ENCODE data around the gene PRKAR2A. TPM values are rescaled to one million over a fixed set of nuclear protein-coding genes. Genes with fewer than 3 reads are reported as not detected.
A peak's percentile ranks its signal among the peaks of the same experiment; 100 is the strongest.

Gene PRKAR2A
- polyA plus RNA-seq, 3 donors: 7.5 to 13.0 (median 12.3) TPM

DNA sequence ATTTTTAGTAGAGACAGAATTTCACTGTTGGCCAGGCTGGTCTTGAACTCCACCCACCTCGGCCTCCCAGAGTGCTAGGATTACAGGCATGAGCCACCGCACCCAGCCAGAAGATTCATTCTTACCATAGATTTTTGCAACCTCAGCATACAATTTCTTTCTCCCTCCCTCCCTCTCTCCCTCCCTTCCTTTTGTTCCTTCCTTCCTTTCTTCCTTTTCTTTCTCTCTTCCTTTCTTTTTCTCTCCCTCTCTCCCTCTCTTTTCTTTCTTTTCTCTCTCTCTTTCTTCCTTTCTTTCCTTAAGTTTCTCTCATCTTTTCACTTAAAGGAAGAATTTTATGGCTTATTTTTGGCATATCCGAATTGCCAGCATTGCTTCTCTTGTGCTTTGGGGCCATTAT lies 58.0 kb downstream of the PRKAR2A start:
- Mint-ChIP-seq H3K27me3 (ENCODE audit: low read depth in 3 of 3) (no peaks in the 10 kb centered on the region), H3K4me3 (no peak overlapping the region), H3K36me3 (peaks cover 31 to 57% of the 10 kb centered on the region in 2 donors), H3K27ac (no peak overlapping the region), H3K4me1 (no peaks in the 10 kb centered on the region), H3K9me3 (peaks cover 0 to 1% (median 0%) of the 10 kb centered on the region in 7 donors)
- no peak overlapping the region for H2AFZ ChIP-seq (ENCODE audit: insufficient read depth, low read depth, low read length, poor library complexity, severe bottlenecking)
- no peaks in the 10 kb centered on the region for H3K27me3 ChIP-seq (ENCODE audit: control insufficient read depth in 2 of 2, insufficient read depth in 2 of 2, low read length in 2 of 2)
- no peak overlapping the region for H3K9ac ChIP-seq (ENCODE audit: insufficient read depth, low read length, poor library complexity, severe bottlenecking)
- no peaks in the 10 kb centered on the region for H4K20me1 ChIP-seq (ENCODE audit: insufficient read depth, low read length)
- peaks cover 8 to 42% of the 10 kb centered on the region in 2 donors for H3K36me3 ChIP-seq (replicated peaks in 1 of 2; ENCODE audit: control insufficient read depth in 1 of 2, insufficient read depth in 2 of 2, low read length in 2 of 2)
- no peak overlapping the region for H3K4me2 ChIP-seq (replicated peaks; ENCODE audit: extremely low read depth, low read length, poor library complexity, severe bottlenecking)
- no peak overlapping the region for H3K4me3 ChIP-seq (replicated peaks in 1 of 3; ENCODE audit: low read depth in 2 of 3, low read length in 3 of 3)
- TF ChIP-seq, protein P1, sequence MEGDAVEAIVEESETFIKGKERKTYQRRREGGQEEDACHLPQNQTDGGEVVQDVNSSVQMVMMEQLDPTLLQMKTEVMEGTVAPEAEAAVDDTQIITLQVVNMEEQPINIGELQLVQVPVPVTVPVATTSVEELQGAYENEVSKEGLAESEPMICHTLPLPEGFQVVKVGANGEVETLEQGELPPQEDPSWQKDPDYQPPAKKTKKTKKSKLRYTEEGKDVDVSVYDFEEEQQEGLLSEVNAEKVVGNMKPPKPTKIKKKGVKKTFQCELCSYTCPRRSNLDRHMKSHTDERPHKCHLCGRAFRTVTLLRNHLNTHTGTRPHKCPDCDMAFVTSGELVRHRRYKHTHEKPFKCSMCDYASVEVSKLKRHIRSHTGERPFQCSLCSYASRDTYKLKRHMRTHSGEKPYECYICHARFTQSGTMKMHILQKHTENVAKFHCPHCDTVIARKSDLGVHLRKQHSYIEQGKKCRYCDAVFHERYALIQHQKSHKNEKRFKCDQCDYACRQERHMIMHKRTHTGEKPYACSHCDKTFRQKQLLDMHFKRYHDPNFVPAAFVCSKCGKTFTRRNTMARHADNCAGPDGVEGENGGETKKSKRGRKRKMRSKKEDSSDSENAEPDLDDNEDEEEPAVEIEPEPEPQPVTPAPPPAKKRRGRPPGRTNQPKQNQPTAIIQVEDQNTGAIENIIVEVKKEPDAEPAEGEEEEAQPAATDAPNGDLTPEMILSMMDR (IDR thresholded peaks at IDR 0.05): no peak
- intact Hi-C loops (cut with micrococcal nuclease): no loop called here
- no peaks in the 10 kb centered on the region for H3K4me1 ChIP-seq (ENCODE audit: control insufficient read depth in 1 of 2, insufficient read depth in 2 of 2, low read length in 2 of 2)
- H3K79me2 ChIP-seq (ENCODE audit: insufficient read depth, low read length): no peaks in the 10 kb centered on the region
- H3K9me3 ChIP-seq (replicated peaks in 1 of 2; ENCODE audit: control insufficient read depth in 1 of 2, insufficient read depth in 1 of 2, low read length in 2 of 2): no peaks in the 10 kb centered on the region
- 100% methylated on average over 2 of the region's 3 CpGs for WGBS (ENCODE audit: insufficient coverage)
- DNase-seq: no peak
- no peak overlapping the region for H3K27ac ChIP-seq (ENCODE audit: low read depth in 1 of 2, low read length in 2 of 2)

DNA sequence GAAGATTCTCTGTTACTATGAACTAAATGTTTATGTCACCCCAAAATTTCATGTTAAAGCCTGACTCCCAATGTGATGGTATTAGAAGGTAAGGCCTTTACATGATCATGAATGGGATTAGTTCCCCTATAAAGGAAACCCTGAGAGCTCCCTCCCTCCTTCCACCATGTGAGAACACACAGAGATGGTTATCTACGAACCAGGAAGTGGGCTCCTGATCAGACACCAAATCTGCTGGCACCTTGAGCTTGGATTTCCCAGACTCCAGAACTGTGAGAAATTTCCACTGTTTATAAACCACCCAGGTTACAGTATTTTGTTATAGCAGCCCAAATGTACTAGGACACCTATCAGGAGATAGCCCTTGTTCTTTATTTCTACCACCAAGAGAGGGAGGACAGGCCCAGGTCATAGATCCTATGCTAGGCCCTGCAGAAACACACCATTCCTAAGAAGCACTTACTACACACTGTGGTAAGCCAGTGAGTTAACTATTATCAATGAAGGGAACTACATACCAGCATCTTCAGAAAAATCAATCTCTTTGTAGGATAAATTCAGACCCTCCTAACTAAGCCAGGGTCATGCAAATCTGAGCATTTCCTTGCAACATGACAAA lies 59.0 kb downstream of the PRKAR2A start:
- Mint-ChIP-seq H3K4me1 (no peaks in the 10 kb centered on the region), H3K36me3 (peaks cover 34 to 52% of the 10 kb centered on the region in 2 donors), H3K27ac (peak overlapping the region in 2 of 7 donors; percentile 37 to 76), H3K4me3 (no peak overlapping the region), H3K9me3 (peaks cover 0 to 1% (median 0%) of the 10 kb centered on the region in 7 donors), H3K27me3 (ENCODE audit: low read depth in 3 of 3) (no peaks in the 10 kb centered on the region)
- DNase-seq: no peak
- Histone ChIP-seq H2AFZ (ENCODE audit: insufficient read depth, low read depth, low read length, poor library complexity, severe bottlenecking) (no peak overlapping the region), H3K4me3 (replicated peaks in 1 of 3; ENCODE audit: low read depth in 2 of 3, low read length in 3 of 3) (no peak overlapping the region), H3K36me3 (replicated peaks in 1 of 2; ENCODE audit: control insufficient read depth in 1 of 2, insufficient read depth in 2 of 2, low read length in 2 of 2) (peaks cover 13 to 50% of the 10 kb centered on the region in 2 donors), H3K9me3 (replicated peaks in 1 of 2; ENCODE audit: control insufficient read depth in 1 of 2, insufficient read depth in 1 of 2, low read length in 2 of 2) (no peaks in the 10 kb centered on the region), H3K4me2 (replicated peaks; ENCODE audit: extremely low read depth, low read length, poor library complexity, severe bottlenecking) (no peak overlapping the region), H3K27me3 (ENCODE audit: control insufficient read depth in 2 of 2, insufficient read depth in 2 of 2, low read length in 2 of 2) (no peaks in the 10 kb centered on the region), H3K4me1 (ENCODE audit: control insufficient read depth in 1 of 2, insufficient read depth in 2 of 2, low read length in 2 of 2) (no peaks in the 10 kb centered on the region), H3K9ac (ENCODE audit: insufficient read depth, low read length, poor library complexity, severe bottlenecking) (no peak overlapping the region), H3K27ac (ENCODE audit: low read depth in 1 of 2, low read length in 2 of 2) (no peak overlapping the region), H4K20me1 (ENCODE audit: insufficient read depth, low read length) (no peaks in the 10 kb centered on the region), H3K79me2 (ENCODE audit: insufficient read depth, low read length) (no peaks in the 10 kb centered on the region)
- TF ChIP-seq, protein P1 (IDR thresholded peaks at IDR 0.05): no peak
- WGBS (ENCODE audit: insufficient coverage): no CpG with 5 or more reads among the region's 1 CpG
- intact Hi-C loops (cut with micrococcal nuclease): no loop called here
